HEK293 (cell line): ENCODE results near the gene MAGOHB.

ENCODE experiments used
- YY1 ChIP-seq: fragments of 450-650 bp; formaldehyde crosslinking; IDR thresholded peaks from 2 replicates; pipeline ENCODE4 v1.5.1; 2018; ENCODE audit warnings: missing biosample characterization, missing genetic modification characterization
- ZBTB8A ChIP-seq: fragments of 450-650 bp; formaldehyde crosslinking; IDR thresholded peaks from 2 replicates; pipeline ENCODE4 v1.5.1; 2016; ENCODE audit warnings: missing biosample characterization, missing genetic modification characterization
- ZNF311 ChIP-seq: fragments of 450-650 bp; formaldehyde crosslinking; IDR thresholded peaks from 2 replicates; pipeline ENCODE4 v1.5.1; 2017; ENCODE audit warnings: missing biosample characterization, missing genetic modification characterization, borderline replicate concordance
- ZNF514 ChIP-seq: fragments of 450-650 bp; formaldehyde crosslinking; IDR thresholded peaks from 2 replicates; pipeline ENCODE4 v1.5.1; 2016; ENCODE audit warnings: missing biosample characterization, missing genetic modification characterization
- ZNF530 ChIP-seq: fragments of 450-650 bp; formaldehyde crosslinking; IDR thresholded peaks from 2 replicates; pipeline ENCODE4 v1.5.1; 2016; ENCODE audit warnings: low read depth, missing biosample characterization, missing genetic modification characterization
- ZNF76 ChIP-seq: fragments of 450-650 bp; formaldehyde crosslinking; IDR thresholded peaks from 2 replicates; pipeline ENCODE4; 2016; ENCODE audit warnings: low read depth, missing biosample characterization, missing genetic modification characterization, borderline replicate concordance
- ZNF792 ChIP-seq: fragments of 450-650 bp; formaldehyde crosslinking; IDR thresholded peaks from 2 replicates; pipeline ENCODE4 v1.5.1; 2016; ENCODE audit warnings: missing biosample characterization, missing genetic modification characterization
- TF ChIP-seq, protein P1 (sequence below): fragments of 450-650 bp; formaldehyde crosslinking; IDR thresholded peaks from 2 replicates; pipeline ENCODE4 v1.5.1; 2016; ENCODE audit warnings: missing biosample characterization, missing genetic modification characterization
- TF ChIP-seq, protein P2 (sequence below): fragments of 450-650 bp; formaldehyde crosslinking; IDR thresholded peaks from 2 replicates; pipeline ENCODE4 v1.5.1; 2016; ENCODE audit warnings: missing biosample characterization, missing genetic modification characterization, low read depth
- TF ChIP-seq, protein P3 (sequence below): fragments of 450-650 bp; formaldehyde crosslinking; IDR thresholded peaks from 2 replicates; pipeline ENCODE4 v1.5.1; 2017; ENCODE audit warnings: missing biosample characterization, missing genetic modification characterization

DNA sequence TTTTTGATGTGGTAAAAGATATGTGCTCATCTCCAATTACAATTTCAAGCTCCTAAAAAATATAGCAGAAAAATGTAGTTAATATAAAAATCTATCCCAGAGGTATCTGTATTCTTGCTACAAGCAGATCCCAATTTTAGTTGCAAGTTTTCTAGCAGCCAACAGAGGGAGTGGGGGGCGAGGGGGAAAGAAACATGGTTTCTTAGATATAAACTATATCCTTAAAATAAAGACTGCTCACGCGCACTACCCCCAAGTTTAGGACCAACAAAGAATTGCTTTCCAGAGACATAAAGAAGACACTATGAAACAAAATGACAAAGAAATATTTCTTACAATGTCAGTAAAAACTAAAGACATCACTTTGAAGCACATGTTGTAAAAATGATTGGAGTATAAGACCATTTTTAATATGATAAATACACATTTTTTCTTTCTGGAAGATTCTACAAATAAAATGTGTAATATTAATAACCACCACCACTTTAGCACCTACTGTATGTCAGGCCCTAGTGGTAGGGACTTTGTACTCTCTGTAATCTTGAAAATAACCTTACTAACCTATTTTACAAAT lies 5.4 kb downstream of the MAGOHB start:
- no peak for TF ChIP-seq ZNF76 (tag by site-specific recombination)
- TF ChIP-seq, protein P1, sequence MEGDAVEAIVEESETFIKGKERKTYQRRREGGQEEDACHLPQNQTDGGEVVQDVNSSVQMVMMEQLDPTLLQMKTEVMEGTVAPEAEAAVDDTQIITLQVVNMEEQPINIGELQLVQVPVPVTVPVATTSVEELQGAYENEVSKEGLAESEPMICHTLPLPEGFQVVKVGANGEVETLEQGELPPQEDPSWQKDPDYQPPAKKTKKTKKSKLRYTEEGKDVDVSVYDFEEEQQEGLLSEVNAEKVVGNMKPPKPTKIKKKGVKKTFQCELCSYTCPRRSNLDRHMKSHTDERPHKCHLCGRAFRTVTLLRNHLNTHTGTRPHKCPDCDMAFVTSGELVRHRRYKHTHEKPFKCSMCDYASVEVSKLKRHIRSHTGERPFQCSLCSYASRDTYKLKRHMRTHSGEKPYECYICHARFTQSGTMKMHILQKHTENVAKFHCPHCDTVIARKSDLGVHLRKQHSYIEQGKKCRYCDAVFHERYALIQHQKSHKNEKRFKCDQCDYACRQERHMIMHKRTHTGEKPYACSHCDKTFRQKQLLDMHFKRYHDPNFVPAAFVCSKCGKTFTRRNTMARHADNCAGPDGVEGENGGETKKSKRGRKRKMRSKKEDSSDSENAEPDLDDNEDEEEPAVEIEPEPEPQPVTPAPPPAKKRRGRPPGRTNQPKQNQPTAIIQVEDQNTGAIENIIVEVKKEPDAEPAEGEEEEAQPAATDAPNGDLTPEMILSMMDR (tag by site-specific recombination): no peak
- TF ChIP-seq ZNF311 (tag by site-specific recombination): no peak
- TF ChIP-seq, protein P2, sequence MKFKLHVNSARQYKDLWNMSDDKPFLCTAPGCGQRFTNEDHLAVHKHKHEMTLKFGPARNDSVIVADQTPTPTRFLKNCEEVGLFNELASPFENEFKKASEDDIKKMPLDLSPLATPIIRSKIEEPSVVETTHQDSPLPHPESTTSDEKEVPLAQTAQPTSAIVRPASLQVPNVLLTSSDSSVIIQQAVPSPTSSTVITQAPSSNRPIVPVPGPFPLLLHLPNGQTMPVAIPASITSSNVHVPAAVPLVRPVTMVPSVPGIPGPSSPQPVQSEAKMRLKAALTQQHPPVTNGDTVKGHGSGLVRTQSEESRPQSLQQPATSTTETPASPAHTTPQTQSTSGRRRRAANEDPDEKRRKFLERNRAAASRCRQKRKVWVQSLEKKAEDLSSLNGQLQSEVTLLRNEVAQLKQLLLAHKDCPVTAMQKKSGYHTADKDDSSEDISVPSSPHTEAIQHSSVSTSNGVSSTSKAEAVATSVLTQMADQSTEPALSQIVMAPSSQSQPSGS (tag by site-specific recombination): no peak
- no peak for TF ChIP-seq ZNF792 (tag by site-specific recombination)
- TF ChIP-seq YY1 (tag by site-specific recombination): no peak
- TF ChIP-seq, protein P3, sequence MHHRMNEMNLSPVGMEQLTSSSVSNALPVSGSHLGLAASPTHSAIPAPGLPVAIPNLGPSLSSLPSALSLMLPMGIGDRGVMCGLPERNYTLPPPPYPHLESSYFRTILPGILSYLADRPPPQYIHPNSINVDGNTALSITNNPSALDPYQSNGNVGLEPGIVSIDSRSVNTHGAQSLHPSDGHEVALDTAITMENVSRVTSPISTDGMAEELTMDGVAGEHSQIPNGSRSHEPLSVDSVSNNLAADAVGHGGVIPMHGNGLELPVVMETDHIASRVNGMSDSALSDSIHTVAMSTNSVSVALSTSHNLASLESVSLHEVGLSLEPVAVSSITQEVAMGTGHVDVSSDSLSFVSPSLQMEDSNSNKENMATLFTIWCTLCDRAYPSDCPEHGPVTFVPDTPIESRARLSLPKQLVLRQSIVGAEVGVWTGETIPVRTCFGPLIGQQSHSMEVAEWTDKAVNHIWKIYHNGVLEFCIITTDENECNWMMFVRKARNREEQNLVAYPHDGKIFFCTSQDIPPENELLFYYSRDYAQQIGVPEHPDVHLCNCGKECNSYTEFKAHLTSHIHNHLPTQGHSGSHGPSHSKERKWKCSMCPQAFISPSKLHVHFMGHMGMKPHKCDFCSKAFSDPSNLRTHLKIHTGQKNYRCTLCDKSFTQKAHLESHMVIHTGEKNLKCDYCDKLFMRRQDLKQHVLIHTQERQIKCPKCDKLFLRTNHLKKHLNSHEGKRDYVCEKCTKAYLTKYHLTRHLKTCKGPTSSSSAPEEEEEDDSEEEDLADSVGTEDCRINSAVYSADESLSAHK: no peak
- TF ChIP-seq ZNF514 (tag by site-specific recombination): no peak
- no peak for TF ChIP-seq ZBTB8A (tag by site-specific recombination)
- TF ChIP-seq ZNF530 (tag by site-specific recombination): no peak
